Measurements from ENCODE around the gene ADARB2.

GRCh38 chr10:1652151-1652550, 85.2 kb downstream of the ADARB2 start:
- TF ChIP-seq EZH2 (IDR thresholded peaks at IDR 0.05; ENCODE audit: insufficient read depth, poor library complexity, severe bottlenecking) (no peak), EZH2phosphoT487 (IDR thresholded peaks at IDR 0.05; ENCODE audit: insufficient read depth, low read depth) (no peak)
